GM18868 (cell line): Measurements from ENCODE around the gene TEKTIP1.
"Not testable (repeated sequence)": the region's sequence is repeated elsewhere in the genome, so short reads cannot be mapped to it uniquely, and the experiment has no call there.

Experiments used
- ATAC-seq: cut with Tn5 transposase; IDR thresholded peaks from one replicate; pipeline ENCODE4 v1.9.1; 2021; ENCODE audit warnings: mild to moderate bottlenecking, moderate library complexity; ENCODE audit not compliant: unreplicated experiment

The TEKTIP1 gene

GRCh38 chr19:3522421-3523360, 16.3 kb upstream of the TEKTIP1 start:
- no peak for ATAC-seq

GRCh38 chr19:3523361-3524077, 15.5 kb upstream of the TEKTIP1 start:
- ATAC-seq, result no peak

- no peak for ATAC-seq
Observed at GRCh38 chr19:3524078-3524842, 14.7 kb upstream of the TEKTIP1 start.

GRCh38 chr19:3524904-3525451, 14.0 kb upstream of the TEKTIP1 start:
- no peak for ATAC-seq

GRCh38 chr19:3526507-3527237, 12.3 kb upstream of the TEKTIP1 start:
- ATAC-seq, result no peak

- ATAC-seq, result no peak
Observed at GRCh38 chr19:3527238-3527910, 11.6 kb upstream of the TEKTIP1 start.

GRCh38 chr19:3528080-3528479, 10.9 kb upstream of the TEKTIP1 start:
- ATAC-seq, result no peak

- ATAC-seq, result no peak
Observed at GRCh38 chr19:3528539-3529211, 10.3 kb upstream of the TEKTIP1 start.

GRCh38 chr19:3529299-3529698, 9.7 kb upstream of the TEKTIP1 start:
- ATAC-seq, result not testable (repeated sequence)

- no peak for ATAC-seq
Observed at GRCh38 chr19:3530389-3530788, 8.6 kb upstream of the TEKTIP1 start.

GRCh38 chr19:3531716-3532115, 7.3 kb upstream of the TEKTIP1 start:
- ATAC-seq, result no peak

GRCh38 chr19:3532154-3532786, 6.7 kb upstream of the TEKTIP1 start:
- no peak for ATAC-seq

- no peak for ATAC-seq
Observed at GRCh38 chr19:3533033-3533432, 5.9 kb upstream of the TEKTIP1 start.

- no peak for ATAC-seq
Observed at GRCh38 chr19:3533563-3534216, 5.3 kb upstream of the TEKTIP1 start.

- ATAC-seq, result no peak
Observed at GRCh38 chr19:3534375-3535234, 4.4 kb upstream of the TEKTIP1 start.

GRCh38 chr19:3535235-3535535, 3.8 kb upstream of the TEKTIP1 start:
- no peak for ATAC-seq

- ATAC-seq, result no peak
Observed at GRCh38 chr19:3535563-3535965, 3.4 kb upstream of the TEKTIP1 start.
